H9 (cell line): ENCODE measurements around the gene NAPG. TPM values are rescaled to one million over a fixed set of nuclear protein-coding genes. Genes with fewer than 3 reads are reported as not detected.

Source experiments
- DNase-seq: peaks from one replicate; pipeline ENCODE4 v3.0.0-alpha.2; 2017
- H2AFZ ChIP-seq: one replicate; pipeline ENCODE4 v1.6.1; 2013; ENCODE audit warnings: mild to moderate bottlenecking, low read length, control low read depth, moderate library complexity
- H2AK5ac ChIP-seq: 2 replicates; pipeline ENCODE4 v1.6.1; 2013; ENCODE audit warnings: low read length, control low read depth, mixed read lengths; ENCODE audit not compliant: insufficient read length
- H2BK120ac ChIP-seq: one replicate; pipeline ENCODE4 v1.6.1; 2013; ENCODE audit warnings: low read depth, mild to moderate bottlenecking, low read length, control low read depth, inconsistent platforms; ENCODE audit not compliant: poor library complexity, severe bottlenecking
- H2BK12ac ChIP-seq: 2 replicates; pipeline ENCODE4 v1.6.1; 2013; ENCODE audit warnings: low read length, control low read depth, mixed read lengths, low read depth; ENCODE audit not compliant: insufficient read length
- H2BK15ac ChIP-seq: 2 replicates; pipeline ENCODE4 v1.6.1; 2013; ENCODE audit warnings: low read depth, low read length, control low read depth
- H2BK20ac ChIP-seq: one replicate; pipeline ENCODE4 v1.6.1; 2013; ENCODE audit warnings: low read depth, mild to moderate bottlenecking, low read length, control low read depth, inconsistent platforms; ENCODE audit not compliant: poor library complexity, severe bottlenecking
- H2BK5ac ChIP-seq: 2 replicates; pipeline ENCODE4 v1.6.1; 2013; ENCODE audit warnings: low read length, control low read depth, mixed read lengths; ENCODE audit not compliant: insufficient read length
- H3K14ac ChIP-seq: 2 replicates; pipeline ENCODE4 v1.6.1; 2013; ENCODE audit warnings: low read length, control low read depth; ENCODE audit not compliant: insufficient read depth
- H3K18ac ChIP-seq: 2 replicates; pipeline ENCODE4 v1.6.1; 2013; ENCODE audit warnings: low read depth, mild to moderate bottlenecking, mixed read lengths, low read length, control low read depth; ENCODE audit not compliant: insufficient read length
- H3K23ac ChIP-seq: 2 replicates; pipeline ENCODE4 v1.6.1; 2013; ENCODE audit warnings: low read length, control low read depth, mixed read lengths, low read depth; ENCODE audit not compliant: insufficient read length
- H3K23me2 ChIP-seq: 2 replicates; pipeline ENCODE4 v1.6.1; 2013; ENCODE audit warnings: low read depth, mild to moderate bottlenecking, mixed read lengths, low read length, control low read depth; ENCODE audit not compliant: insufficient read length, poor library complexity, severe bottlenecking
- H3K27ac ChIP-seq: 2 replicates; pipeline ENCODE4 v1.5.1; 2013; ENCODE audit warnings: low read length, control low read depth, mixed read lengths, low read depth; ENCODE audit not compliant: insufficient read length
- H3K27me3 ChIP-seq: 2 replicates; pipeline ENCODE4 v1.6.1; 2013; ENCODE audit warnings: low read length, control low read depth, inconsistent platforms; ENCODE audit not compliant: insufficient read depth
- H3K4ac ChIP-seq: 2 replicates; pipeline ENCODE4 v1.6.1; 2013; ENCODE audit warnings: low read depth, mild to moderate bottlenecking, control low read depth, inconsistent platforms, low read length, moderate library complexity
- H3K4me1 ChIP-seq: 2 replicates; pipeline ENCODE4 v1.6.1; 2013; ENCODE audit warnings: low read length, control low read depth, inconsistent platforms; ENCODE audit not compliant: insufficient read depth
- H3K4me2 ChIP-seq: 2 replicates; pipeline ENCODE4 v1.6.1; 2013; ENCODE audit warnings: low read length, control low read depth, mixed read lengths; ENCODE audit not compliant: insufficient read length, insufficient read depth
- H3K56ac ChIP-seq: 2 replicates; pipeline ENCODE4 v1.6.1; 2013; ENCODE audit warnings: low read depth, mild to moderate bottlenecking, mixed read lengths, low read length, control low read depth; ENCODE audit not compliant: insufficient read length
- H3K79me1 ChIP-seq: 2 replicates; pipeline ENCODE4 v1.6.1; 2013; ENCODE audit warnings: low read depth, mild to moderate bottlenecking, moderate library complexity, low read length, control low read depth, inconsistent platforms; ENCODE audit not compliant: insufficient read depth, poor library complexity, severe bottlenecking
- H3K79me2 ChIP-seq: 2 replicates; pipeline ENCODE4 v1.6.1; 2013; ENCODE audit warnings: low read length, control low read depth, inconsistent platforms; ENCODE audit not compliant: insufficient read depth
- H3K9ac ChIP-seq: 2 replicates; pipeline ENCODE4 v1.6.1; 2013; ENCODE audit warnings: low read length, control low read depth, mixed read lengths; ENCODE audit not compliant: insufficient read length; ENCODE audit errors: extremely low read depth
- H3K9me3 ChIP-seq: one replicate; pipeline ENCODE4 v1.6.1; 2013; ENCODE audit warnings: low read depth, low read length, inconsistent platforms; ENCODE audit not compliant: control insufficient read depth
- H3T11ph ChIP-seq: one replicate; pipeline ENCODE4 v1.6.1; 2013; ENCODE audit warnings: mild to moderate bottlenecking, low read length, control low read depth, inconsistent platforms
- H4K20me1 ChIP-seq: one replicate; pipeline ENCODE4 v1.6.1; 2013; ENCODE audit not compliant: control insufficient read depth, insufficient read length, insufficient read depth
- H4K5ac ChIP-seq: 2 replicates; pipeline ENCODE4 v1.6.1; 2013; ENCODE audit warnings: low read depth, mild to moderate bottlenecking, mixed read lengths, low read length, control low read depth; ENCODE audit not compliant: insufficient read length
- H4K8ac ChIP-seq: replicated peaks from 2 replicates; pipeline ENCODE4 v1.6.1; 2013; ENCODE audit warnings: low read length, control low read depth, mixed read lengths, low read depth; ENCODE audit not compliant: insufficient read length
- H4K91ac ChIP-seq: 2 replicates; pipeline ENCODE4 v1.6.1; 2013; ENCODE audit warnings: low read depth, mild to moderate bottlenecking, moderate library complexity, mixed read lengths, low read length, control low read depth; ENCODE audit not compliant: insufficient read length
- H3K27ac Mint-ChIP-seq, 3 experiments: 2 replicates in 2 of 3; 3 replicates in 1 of 3; pipeline ENCODE4 v1.8.0; 2020 to 2021; ENCODE audit warnings: mixed read lengths in 3 of 3, mild to moderate bottlenecking in 1 of 3, moderate library complexity in 1 of 3
- H3K27me3 Mint-ChIP-seq: 2 replicates; pipeline ENCODE4 v1.8.0; 2021; ENCODE audit warnings: low read depth, mild to moderate bottlenecking, moderate library complexity, mixed read lengths
- H3K36me3 Mint-ChIP-seq, 3 experiments: 2 replicates in 2 of 3; 3 replicates in 1 of 3; pipeline ENCODE4 v1.8.0; 2020 to 2021; ENCODE audit warnings: low read depth in 3 of 3, mixed read lengths in 3 of 3; ENCODE audit not compliant: insufficient read depth in 1 of 3
- H3K4me1 Mint-ChIP-seq, 2 experiments: 2 replicates each; pipeline ENCODE4 v1.8.0; 2020; ENCODE audit warnings: mixed read lengths in 2 of 2
- H3K4me3 Mint-ChIP-seq, 2 experiments: 2 replicates in 1 of 2; 3 replicates in 1 of 2; pipeline ENCODE4 v1.8.0; 2020 to 2021; ENCODE audit warnings: mild to moderate bottlenecking in 2 of 2, mixed read lengths in 2 of 2, moderate library complexity in 1 of 2
- H3K9me3 Mint-ChIP-seq, 2 experiments: 2 replicates in 1 of 2; 3 replicates in 1 of 2; pipeline ENCODE4 v1.8.0; 2020; ENCODE audit warnings: mild to moderate bottlenecking in 2 of 2, mixed read lengths in 2 of 2, moderate library complexity in 1 of 2
- WGBS: extraction: QIAGEN DNeasy Blood & Tissue Kit; methylation state at CpG from one replicate; pipeline ENCODE4 v1.1.7; 2013; ENCODE audit warnings: missing lambda C conversion rate, low lambda C conversion rate, mixed read lengths; ENCODE audit not compliant: insufficient read length; ENCODE audit errors: extremely low coverage; 5-methylcytosine and 5-hydroxymethylcytosine counted together
- total RNA-seq: library from RNA; stranded (reverse); gene quantifications from 2 replicates; pipeline ENCODE4 v1.2.1, GENCODE V29; 2021
- TF ChIP-seq, protein P1 (sequence below): fragments of 200-600 bp; sonication (generic); conservative IDR thresholded peaks from 3 replicates; pipeline ENCODE4 v1.8.0; 2021; ENCODE audit warnings: antibody characterized with exemption, mild to moderate bottlenecking

NAPG gene
- total RNA-seq, 1 experiment from 2014 or later = 30.9 TPM

DNA sequence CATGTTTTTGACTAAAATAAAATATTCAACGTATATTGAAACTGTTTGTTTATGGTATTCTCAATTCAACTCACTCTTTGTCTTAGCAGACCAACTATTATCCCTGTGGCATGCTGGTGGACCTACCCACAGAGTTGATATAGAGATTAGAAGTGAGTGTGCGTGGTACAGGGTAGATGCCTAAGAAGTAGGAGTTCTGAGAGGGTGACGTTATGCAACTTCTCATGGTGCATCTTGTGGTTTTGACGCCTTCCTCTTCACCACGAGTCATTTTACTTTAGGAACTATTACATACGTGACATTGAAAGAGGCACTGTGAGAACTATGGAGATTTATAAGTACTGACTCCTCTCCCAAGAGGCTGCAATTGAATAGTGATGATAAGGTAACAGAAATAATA lies 26.6 kb upstream of the NAPG start:
- Histone ChIP-seq H3K9ac (no peak overlapping the region), H2BK12ac (no peak overlapping the region), H3K27ac (no peak overlapping the region), H3K27me3 (no peaks in the 10 kb centered on the region), H3K4me2 (no peak overlapping the region), H2BK15ac (no peak overlapping the region), H2BK20ac (no peak overlapping the region), H2AK5ac (no peak overlapping the region), H3K4me1 (no peaks in the 10 kb centered on the region), H2AFZ (no peak overlapping the region), H3K79me2 (no peaks in the 10 kb centered on the region), H3K79me1 (no peaks in the 10 kb centered on the region), H3K14ac (no peak overlapping the region), H3K9me3 (no peaks in the 10 kb centered on the region), H3K56ac (no peak overlapping the region), H4K91ac (no peak overlapping the region), H4K5ac (no peak overlapping the region), H3K4ac (no peak overlapping the region), H3K18ac (no peak overlapping the region), H4K8ac (no peak overlapping the region), H2BK120ac (no peak overlapping the region), H2BK5ac (no peak overlapping the region), H4K20me1 (no peaks in the 10 kb centered on the region), H3T11ph (no peak overlapping the region), H3K23ac (no peak overlapping the region), H3K23me2 (no peaks in the 10 kb centered on the region)
- no peak for DNase-seq
- TF ChIP-seq, protein P1, sequence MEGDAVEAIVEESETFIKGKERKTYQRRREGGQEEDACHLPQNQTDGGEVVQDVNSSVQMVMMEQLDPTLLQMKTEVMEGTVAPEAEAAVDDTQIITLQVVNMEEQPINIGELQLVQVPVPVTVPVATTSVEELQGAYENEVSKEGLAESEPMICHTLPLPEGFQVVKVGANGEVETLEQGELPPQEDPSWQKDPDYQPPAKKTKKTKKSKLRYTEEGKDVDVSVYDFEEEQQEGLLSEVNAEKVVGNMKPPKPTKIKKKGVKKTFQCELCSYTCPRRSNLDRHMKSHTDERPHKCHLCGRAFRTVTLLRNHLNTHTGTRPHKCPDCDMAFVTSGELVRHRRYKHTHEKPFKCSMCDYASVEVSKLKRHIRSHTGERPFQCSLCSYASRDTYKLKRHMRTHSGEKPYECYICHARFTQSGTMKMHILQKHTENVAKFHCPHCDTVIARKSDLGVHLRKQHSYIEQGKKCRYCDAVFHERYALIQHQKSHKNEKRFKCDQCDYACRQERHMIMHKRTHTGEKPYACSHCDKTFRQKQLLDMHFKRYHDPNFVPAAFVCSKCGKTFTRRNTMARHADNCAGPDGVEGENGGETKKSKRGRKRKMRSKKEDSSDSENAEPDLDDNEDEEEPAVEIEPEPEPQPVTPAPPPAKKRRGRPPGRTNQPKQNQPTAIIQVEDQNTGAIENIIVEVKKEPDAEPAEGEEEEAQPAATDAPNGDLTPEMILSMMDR = no peak
- H3K27ac Mint-ChIP-seq = no peak overlapping the region
- H3K4me1 Mint-ChIP-seq = no peaks in the 10 kb centered on the region
- no CpG with 5 or more reads among the region's 6 CpGs for WGBS
- no peaks in the 10 kb centered on the region; the same call in 1 of the 2 replicates for H3K27me3 Mint-ChIP-seq
- H3K9me3 Mint-ChIP-seq = no peaks in the 10 kb centered on the region; a peak in 1 of 5 replicates
- no peak overlapping the region for H3K4me3 Mint-ChIP-seq
- no peaks in the 10 kb centered on the region; a peak in 1 of 7 replicates for H3K36me3 Mint-ChIP-seq
